Measurements from ENCODE around the gene CORO2A.

The CORO2A gene

DNA sequence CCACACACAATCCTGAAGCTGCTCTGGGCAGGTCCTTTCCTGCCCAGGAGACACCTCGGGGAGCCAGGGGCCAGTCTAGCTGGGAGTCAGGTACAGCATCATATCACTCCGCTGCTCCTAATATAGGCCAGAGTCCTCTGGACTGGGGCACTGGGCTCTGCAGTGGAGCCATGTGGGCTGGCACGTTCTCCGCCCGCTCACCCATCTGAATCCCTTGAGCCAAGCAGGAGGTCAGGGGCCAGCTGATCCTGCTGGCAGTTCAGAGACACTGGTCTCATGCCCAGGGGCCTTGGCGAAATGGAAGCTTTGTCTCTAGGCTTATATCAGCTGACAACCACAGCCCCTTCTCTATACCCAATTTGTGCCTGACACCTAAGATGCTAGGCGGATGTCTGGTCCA is 9.3 kb upstream of the CORO2A start:
- DNase-seq (ENCODE audit: insufficient read length, low spot score) (no peak), FAIRE-seq (no peak)
- no peak for TF ChIP-seq POU2F2 (IDR thresholded peaks at IDR 0.05; ENCODE audit: low read depth, low read length)
- no peak for TF ChIP-seq TAF1 (IDR thresholded peaks at IDR 0.05; ENCODE audit: low read depth, low read length)
- TF ChIP-seq POLR2A (IDR thresholded peaks at IDR 0.05; ENCODE audit: low read depth, low read length), result no peak
- TF ChIP-seq POLR2AphosphoS5 (IDR thresholded peaks at IDR 0.05; ENCODE audit: low read depth, low read length), result no peak
- TF ChIP-seq PAX5 (IDR thresholded peaks at IDR 0.05; ENCODE audit: insufficient read depth, low read length, severe bottlenecking), result no peak
- TF ChIP-seq SPI1 (IDR thresholded peaks at IDR 0.05; ENCODE audit: low read depth, low read length), result no peak

DNA sequence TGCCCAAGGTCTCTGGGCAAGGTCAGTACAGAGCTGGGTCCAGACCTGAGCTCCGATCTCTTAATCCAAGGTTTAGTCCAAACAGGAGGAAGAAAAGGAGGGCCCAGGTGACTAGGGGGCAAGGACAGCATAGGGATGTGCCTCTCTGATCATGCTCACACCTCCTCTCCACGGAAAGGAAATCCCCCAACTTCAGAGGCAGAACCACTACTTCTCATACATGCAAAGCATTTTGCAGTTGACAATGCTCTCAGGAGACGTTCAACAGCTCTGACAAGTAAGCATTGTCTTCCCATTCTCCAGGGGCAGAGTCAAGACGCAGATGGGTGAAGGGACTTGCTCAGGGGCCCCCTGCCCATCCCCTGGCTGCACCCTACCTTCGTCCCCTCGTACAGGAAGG is 8.7 kb upstream of the CORO2A start:
- no peak for TF ChIP-seq POLR2AphosphoS5 (IDR thresholded peaks at IDR 0.05; ENCODE audit: low read depth, low read length)
- TF ChIP-seq POU2F2 (IDR thresholded peaks at IDR 0.05; ENCODE audit: low read depth, low read length), result peak; percentile 51; the same call in 1 of the 2 replicates
- FAIRE-seq, result peak; percentile 82
- DNase-seq (ENCODE audit: insufficient read length, low spot score), result peak; percentile 44

DNA sequence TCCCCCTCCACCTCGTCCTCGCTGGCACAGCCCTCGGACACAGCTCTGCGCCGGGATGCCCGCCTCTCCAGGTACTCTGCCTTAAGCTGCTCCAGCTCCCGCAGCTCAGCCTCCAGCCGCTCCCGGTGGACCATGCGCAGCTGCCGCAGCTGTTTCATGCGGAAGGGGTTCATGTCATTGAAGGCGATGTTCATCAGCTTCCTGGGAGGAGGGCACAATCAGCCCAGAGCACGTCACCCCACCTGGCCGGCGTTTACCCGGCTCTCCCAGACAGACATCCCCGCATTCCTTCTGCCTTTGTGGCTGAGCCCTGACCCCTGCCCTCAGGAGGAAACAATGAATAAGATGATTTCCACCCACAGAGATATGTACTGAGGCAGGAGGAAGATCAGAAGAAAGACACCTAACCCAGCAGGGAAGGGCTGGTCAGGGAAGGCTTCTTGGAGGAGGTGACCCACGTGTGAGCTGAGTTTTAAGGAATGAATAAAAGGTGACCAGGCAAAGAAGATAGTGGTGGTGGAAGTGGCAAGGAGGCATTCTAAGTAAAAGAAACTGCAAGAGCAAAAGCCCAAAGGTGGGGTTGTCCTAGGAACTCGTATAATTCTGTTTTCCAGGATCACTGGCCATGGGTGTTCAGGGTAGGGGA is 7.1 kb upstream of the CORO2A start:
- FAIRE-seq (no peak), DNase-seq (ENCODE audit: insufficient read length, low spot score) (no peak)
- TF ChIP-seq PAX5 (IDR thresholded peaks at IDR 0.05; ENCODE audit: insufficient read depth, low read length, severe bottlenecking) (no peak), SPI1 (IDR thresholded peaks at IDR 0.05; ENCODE audit: low read depth, low read length) (no peak), POU2F2 (IDR thresholded peaks at IDR 0.05; ENCODE audit: low read depth, low read length) (no peak), POLR2AphosphoS5 (IDR thresholded peaks at IDR 0.05; ENCODE audit: low read depth, low read length) (no peak), TAF1 (IDR thresholded peaks at IDR 0.05; ENCODE audit: low read depth, low read length) (no peak), POLR2A (IDR thresholded peaks at IDR 0.05; ENCODE audit: low read depth, low read length) (no peak)

DNA sequence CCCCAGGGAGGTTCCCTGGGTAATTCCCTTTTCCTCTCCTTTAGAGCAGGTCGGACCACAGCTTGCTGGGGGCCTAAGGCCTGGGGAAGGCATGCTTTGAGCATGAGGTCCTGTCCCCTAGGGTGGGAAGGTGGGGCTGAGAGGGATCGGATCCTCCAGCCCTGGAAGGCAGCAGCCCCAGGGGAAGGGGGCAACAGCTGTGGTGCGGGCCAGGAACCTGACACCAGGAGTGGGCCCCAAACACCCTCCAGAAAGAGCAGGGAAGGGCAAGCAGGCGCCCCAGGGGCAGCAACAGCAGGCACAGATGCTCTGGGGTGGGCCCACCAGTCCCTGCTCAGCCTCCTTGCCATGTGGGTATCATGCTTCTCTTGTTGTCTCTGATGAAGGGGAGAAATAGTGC is 3.2 kb upstream of the CORO2A start:
- TF ChIP-seq POU2F2 (IDR thresholded peaks at IDR 0.05; ENCODE audit: low read depth, low read length) (no peak), TAF1 (IDR thresholded peaks at IDR 0.05; ENCODE audit: low read depth, low read length) (no peak), POLR2AphosphoS5 (IDR thresholded peaks at IDR 0.05; ENCODE audit: low read depth, low read length) (no peak), SPI1 (IDR thresholded peaks at IDR 0.05; ENCODE audit: low read depth, low read length) (no peak), PAX5 (IDR thresholded peaks at IDR 0.05; ENCODE audit: insufficient read depth, low read length, severe bottlenecking) (no peak), POLR2A (IDR thresholded peaks at IDR 0.05; ENCODE audit: low read depth, low read length) (no peak)
- FAIRE-seq (no peak), DNase-seq (ENCODE audit: insufficient read length, low spot score) (no peak)

DNA sequence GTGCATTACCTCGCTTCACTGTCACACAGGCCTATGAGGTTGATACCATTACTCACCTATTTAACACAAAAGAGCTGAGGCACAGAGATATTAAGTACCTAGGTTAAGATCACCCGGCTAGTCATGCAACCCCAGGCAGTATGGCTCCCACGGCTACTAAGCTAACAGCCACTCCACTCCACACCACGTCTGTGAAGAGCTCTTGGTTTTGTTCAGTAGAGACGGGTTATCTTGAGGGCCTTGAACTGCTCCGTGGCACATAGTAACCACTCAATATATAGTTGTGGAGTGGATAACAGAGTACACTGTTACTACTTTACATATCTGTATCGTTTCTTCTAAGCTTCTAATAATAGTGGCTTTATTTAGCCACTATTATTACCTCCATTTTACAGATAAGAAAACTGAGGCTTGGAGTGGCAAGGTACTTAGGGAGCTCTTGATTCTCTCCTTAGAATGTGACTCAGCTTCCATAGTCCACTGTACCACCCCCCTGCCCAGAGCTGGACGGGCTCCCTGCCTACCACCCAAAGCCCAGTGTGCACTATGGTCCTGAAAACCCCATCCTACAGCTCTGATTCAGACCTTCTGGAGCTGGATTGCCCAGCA is 1.0 kb upstream of the CORO2A start:
- no peak for DNase-seq (ENCODE audit: insufficient read length, low spot score)
- TF ChIP-seq POLR2AphosphoS5 (IDR thresholded peaks at IDR 0.05; ENCODE audit: low read depth, low read length), result no peak
- no peak for TF ChIP-seq POLR2A (IDR thresholded peaks at IDR 0.05; ENCODE audit: low read depth, low read length)
- no peak for TF ChIP-seq SPI1 (IDR thresholded peaks at IDR 0.05; ENCODE audit: low read depth, low read length)
- no peak for FAIRE-seq

DNA sequence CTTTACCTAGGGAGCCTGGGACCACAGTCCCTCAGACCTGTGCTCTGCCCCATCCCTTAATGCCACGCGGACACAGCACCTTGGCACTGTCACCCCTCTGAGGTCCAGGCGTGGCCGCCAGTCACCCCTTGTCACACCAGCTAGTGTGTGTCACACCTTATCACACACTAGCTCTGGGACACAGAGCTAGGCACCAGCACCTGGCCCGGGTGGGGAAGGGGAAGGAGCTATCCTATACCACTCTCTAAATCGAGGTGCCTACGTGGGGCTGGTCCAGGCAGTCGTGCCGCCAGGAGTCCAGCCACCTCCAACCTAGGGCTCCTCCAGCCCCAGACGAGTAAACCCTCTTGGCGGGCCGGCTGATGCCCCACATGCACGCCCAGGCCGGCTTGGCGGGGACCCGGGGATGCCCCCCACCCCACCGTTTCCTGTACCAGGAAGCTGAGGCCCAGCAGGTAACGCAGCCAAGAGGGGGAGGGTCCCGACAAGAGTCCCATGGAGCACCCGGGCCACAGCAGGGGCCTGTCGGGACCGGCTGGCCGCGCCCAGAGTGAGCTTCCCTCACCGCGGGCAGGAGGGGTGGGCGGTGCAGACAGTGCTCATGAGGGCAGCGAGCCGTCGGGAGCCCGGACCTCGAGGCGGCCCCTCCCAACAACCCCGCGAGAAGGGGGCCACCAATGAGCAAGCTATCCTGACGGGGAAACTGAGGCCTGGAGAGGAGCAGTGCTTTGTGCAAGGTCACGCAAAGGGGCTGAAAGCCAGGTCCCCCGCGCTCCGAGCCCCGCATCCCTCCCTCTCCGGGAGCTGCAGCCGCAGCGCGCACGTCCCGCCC is 550 bp downstream of the CORO2A start:
- FAIRE-seq (no peak), DNase-seq (ENCODE audit: insufficient read length, low spot score) (peak; percentile 31)
- no peak for TF ChIP-seq SPI1 (IDR thresholded peaks at IDR 0.05; ENCODE audit: low read depth, low read length)
- no peak for TF ChIP-seq POLR2A (IDR thresholded peaks at IDR 0.05; ENCODE audit: low read depth, low read length)
- no peak for TF ChIP-seq POLR2AphosphoS5 (IDR thresholded peaks at IDR 0.05; ENCODE audit: low read depth, low read length)

DNA sequence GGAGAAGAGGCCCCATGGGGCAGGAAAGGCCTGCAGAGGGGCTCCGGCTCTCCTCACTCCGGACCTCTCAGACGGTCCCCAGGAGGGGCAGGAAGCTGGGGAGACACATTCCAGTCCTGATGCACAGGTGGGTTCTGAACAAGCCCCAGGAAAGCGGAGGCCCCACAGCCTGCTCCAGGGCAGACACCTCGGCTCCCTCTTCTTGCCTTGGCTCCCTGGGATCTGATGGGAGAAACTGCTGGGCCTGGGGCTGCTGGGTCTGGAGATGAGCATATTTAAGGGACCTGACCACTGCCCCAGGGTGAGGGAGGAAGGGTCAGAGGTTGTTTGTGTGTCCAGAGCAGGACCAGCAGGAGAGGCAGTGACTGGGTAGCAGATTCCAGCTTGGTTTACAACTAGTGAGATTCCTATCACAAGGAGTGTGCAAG is 1.2 kb downstream of the CORO2A start:
- DNase-seq (ENCODE audit: insufficient read length, low spot score) (no peak), FAIRE-seq (no peak)

DNA sequence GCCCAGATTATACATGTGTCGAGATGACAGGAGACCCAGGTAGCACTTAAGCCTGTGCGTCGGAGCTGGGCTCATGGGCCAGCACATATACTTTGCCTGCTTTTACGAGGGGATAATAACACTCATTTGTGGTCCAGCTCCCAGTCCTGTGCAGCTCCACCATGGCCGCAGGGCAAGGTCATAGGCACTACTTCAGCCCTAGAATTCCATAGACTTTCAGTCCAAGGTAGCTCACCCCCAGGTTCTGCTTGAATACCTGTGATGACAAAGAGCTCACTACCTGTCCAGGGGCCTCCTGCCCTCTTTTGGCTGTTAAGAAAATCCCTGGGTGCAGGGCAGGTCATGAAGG is 1.7 kb downstream of the CORO2A start:
- DNase-seq (ENCODE audit: insufficient read length, low spot score) (no peak), FAIRE-seq (no peak)
- no peak for TF ChIP-seq TAF1 (IDR thresholded peaks at IDR 0.05; ENCODE audit: low read depth, low read length)
- TF ChIP-seq PAX5 (IDR thresholded peaks at IDR 0.05; ENCODE audit: insufficient read depth, low read length, severe bottlenecking), result no peak
- no peak for TF ChIP-seq POLR2A (IDR thresholded peaks at IDR 0.05; ENCODE audit: low read depth, low read length)
- no peak for TF ChIP-seq POLR2AphosphoS5 (IDR thresholded peaks at IDR 0.05; ENCODE audit: low read depth, low read length)
- no peak for TF ChIP-seq POU2F2 (IDR thresholded peaks at IDR 0.05; ENCODE audit: low read depth, low read length)
- TF ChIP-seq SPI1 (IDR thresholded peaks at IDR 0.05; ENCODE audit: low read depth, low read length), result no peak

More for the DNA sequence above, 1.2 kb downstream of the CORO2A start:
- TF ChIP-seq SPI1 (IDR thresholded peaks at IDR 0.05; ENCODE audit: low read depth, low read length) (no peak), POU2F2 (IDR thresholded peaks at IDR 0.05; ENCODE audit: low read depth, low read length) (no peak), POLR2A (IDR thresholded peaks at IDR 0.05; ENCODE audit: low read depth, low read length) (no peak), PAX5 (IDR thresholded peaks at IDR 0.05; ENCODE audit: insufficient read depth, low read length, severe bottlenecking) (no peak), TAF1 (IDR thresholded peaks at IDR 0.05; ENCODE audit: low read depth, low read length) (no peak), POLR2AphosphoS5 (IDR thresholded peaks at IDR 0.05; ENCODE audit: low read depth, low read length) (no peak)

DNA sequence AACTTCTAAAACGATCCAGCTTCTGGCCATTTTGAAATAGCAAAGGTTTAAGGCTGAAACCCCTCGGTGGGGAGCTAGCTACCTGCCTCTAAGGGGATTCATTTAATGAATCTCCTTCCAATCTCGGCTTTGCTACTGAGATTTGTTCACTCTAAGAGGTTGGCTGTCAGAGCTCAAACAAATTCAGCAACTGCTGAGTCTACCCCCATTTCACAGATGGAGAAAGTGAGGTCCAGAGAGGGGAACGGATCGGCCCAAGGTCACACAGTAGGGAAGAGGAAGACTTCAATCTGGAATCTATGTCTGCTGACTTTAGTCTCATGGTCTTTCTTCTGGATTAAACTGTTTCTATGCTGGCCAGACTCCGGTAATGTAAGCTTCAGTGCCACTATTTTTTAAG is 3.0 kb downstream of the CORO2A start:
- no peak for TF ChIP-seq SPI1 (IDR thresholded peaks at IDR 0.05; ENCODE audit: low read depth, low read length)
- no peak for TF ChIP-seq PAX5 (IDR thresholded peaks at IDR 0.05; ENCODE audit: insufficient read depth, low read length, severe bottlenecking)
- TF ChIP-seq POLR2AphosphoS5 (IDR thresholded peaks at IDR 0.05; ENCODE audit: low read depth, low read length), result no peak
- no peak for TF ChIP-seq TAF1 (IDR thresholded peaks at IDR 0.05; ENCODE audit: low read depth, low read length)
- TF ChIP-seq POLR2A (IDR thresholded peaks at IDR 0.05; ENCODE audit: low read depth, low read length), result no peak
- no peak for TF ChIP-seq POU2F2 (IDR thresholded peaks at IDR 0.05; ENCODE audit: low read depth, low read length)
- FAIRE-seq (no peak), DNase-seq (ENCODE audit: insufficient read length, low spot score) (no peak)
